Measurements from ENCODE around the gene CACNG7.

CACNG7 gene

GRCh38 chr19:53898636-53899341, 10.3 kb upstream of the CACNG7 start:
- no peak overlapping the region for H3K4me3 ChIP-seq (ENCODE audit: low read depth, low read length)
- TF ChIP-seq CTCF (IDR thresholded peaks at IDR 0.05; ENCODE audit: low read depth, low read length), result no peak

GRCh38 chr19:53900191-53900860, 8.8 kb upstream of the CACNG7 start:
- TF ChIP-seq CTCF (IDR thresholded peaks at IDR 0.05; ENCODE audit: low read depth, low read length), result no peak
- H3K4me3 ChIP-seq (ENCODE audit: low read depth, low read length), result no peak overlapping the region

- TF ChIP-seq CTCF (IDR thresholded peaks at IDR 0.05; ENCODE audit: low read depth, low read length), result no peak
- H3K4me3 ChIP-seq (ENCODE audit: low read depth, low read length), result no peak overlapping the region
Measured at GRCh38 chr19:53903055-53903680, 5.9 kb upstream of the CACNG7 start.

- H3K4me3 ChIP-seq (ENCODE audit: low read depth, low read length), result no peak overlapping the region
- TF ChIP-seq CTCF (IDR thresholded peaks at IDR 0.05; ENCODE audit: low read depth, low read length), result no peak
Measured at GRCh38 chr19:53904909-53905308, 4.2 kb upstream of the CACNG7 start.

GRCh38 chr19:53905787-53906186, 3.3 kb upstream of the CACNG7 start:
- no peak overlapping the region for H3K4me3 ChIP-seq (ENCODE audit: low read depth, low read length)
- no peak for TF ChIP-seq CTCF (IDR thresholded peaks at IDR 0.05; ENCODE audit: low read depth, low read length)

- TF ChIP-seq CTCF (IDR thresholded peaks at IDR 0.05; ENCODE audit: low read depth, low read length), result peak; percentile 92
- H3K4me3 ChIP-seq (ENCODE audit: low read depth, low read length), result no peak overlapping the region
Measured at GRCh38 chr19:53906211-53907192, 2.6 kb upstream of the CACNG7 start.
